GM19395 (cell line): ENCODE results near the gene PRDM16.

Source experiments
- ATAC-seq: cut with Tn5 transposase; IDR thresholded peaks from one replicate; pipeline ENCODE4 v1.9.1; 2021; ENCODE audit warnings: mild to moderate bottlenecking, moderate library complexity; ENCODE audit not compliant: unreplicated experiment

PRDM16 gene

DNA sequence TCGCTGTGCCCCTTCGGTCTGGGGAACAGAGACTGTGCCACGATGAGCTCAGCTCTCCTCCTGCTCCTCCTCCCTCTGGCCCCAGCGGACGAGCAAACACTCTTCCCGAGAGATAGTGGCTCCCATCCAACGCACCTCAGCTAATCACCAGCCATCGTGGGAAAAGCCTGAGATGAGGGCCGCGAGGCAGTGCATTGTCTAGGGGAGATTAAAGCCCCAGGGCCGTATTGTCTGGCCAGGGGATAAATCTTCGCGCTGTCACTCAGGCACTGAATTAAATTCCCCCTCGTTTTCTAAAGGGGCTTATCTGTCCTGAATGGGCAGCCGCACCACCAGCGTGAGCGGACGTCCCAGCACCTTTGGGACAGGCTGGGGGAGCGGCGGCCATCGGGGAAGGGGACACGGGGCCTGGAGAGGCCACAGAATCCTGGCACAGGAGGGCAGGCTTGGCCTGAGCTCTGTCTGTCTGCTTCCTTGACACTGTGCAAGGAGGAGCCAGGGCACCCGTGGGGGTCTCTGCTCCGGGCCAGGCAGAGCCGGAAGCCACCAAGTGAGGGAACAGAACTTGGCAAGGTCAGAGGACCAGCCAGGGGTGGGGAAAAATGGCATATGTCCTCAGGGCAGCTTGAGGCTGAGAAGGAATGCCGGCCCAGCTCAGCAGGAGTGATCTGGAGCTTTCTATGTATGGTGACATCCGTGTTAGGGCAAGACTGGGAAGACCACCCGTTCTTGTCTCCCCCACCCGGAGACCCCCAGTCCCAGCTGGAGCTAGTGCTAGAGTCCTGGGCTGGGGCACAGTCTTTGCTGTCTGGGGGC lies 32.3 kb downstream of the PRDM16 start:
- no peak for ATAC-seq

GRCh38 chr1:3102641-3103040 lies 33.6 kb downstream of the PRDM16 start:
- no peak for ATAC-seq

DNA sequence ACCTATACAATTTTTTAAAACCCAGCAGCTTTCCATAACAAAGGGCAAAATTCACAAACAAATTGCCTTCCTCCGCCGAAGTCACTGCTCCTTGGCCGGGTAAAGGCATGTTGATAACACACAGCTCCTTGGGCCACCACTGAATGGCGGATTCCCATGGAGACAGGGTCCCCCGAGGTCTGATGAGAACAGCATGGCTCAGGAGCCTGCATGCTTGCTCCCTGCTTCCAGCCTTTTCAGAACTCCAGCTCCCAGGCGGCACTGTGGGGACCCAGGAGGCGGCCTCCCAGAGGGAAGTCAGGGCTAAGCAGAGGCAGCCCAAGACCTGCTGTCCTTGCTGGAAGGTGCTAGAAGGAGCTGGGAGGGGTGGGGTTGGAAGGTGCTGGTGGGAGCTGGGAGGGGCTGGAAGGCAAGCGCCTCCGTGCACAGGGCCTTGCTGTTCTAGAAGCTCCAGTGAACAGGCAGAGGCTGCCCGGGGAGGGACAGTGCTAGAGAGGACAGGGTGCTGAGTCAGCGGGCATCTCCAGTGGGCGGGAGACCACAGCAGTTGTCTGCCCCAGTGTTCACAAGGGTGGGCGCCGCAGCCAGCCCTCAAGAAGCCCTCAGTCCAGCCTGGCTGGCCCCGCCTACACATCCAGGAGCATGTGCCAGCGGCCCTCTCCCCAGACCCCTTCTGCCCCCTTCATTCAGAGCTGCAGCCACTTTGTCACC lies 35.1 kb downstream of the PRDM16 start:
- ATAC-seq: no peak

- no peak for ATAC-seq
These were observed 36.3 kb downstream of the PRDM16 start for GRCh38 chr1:3105167-3105863.

DNA sequence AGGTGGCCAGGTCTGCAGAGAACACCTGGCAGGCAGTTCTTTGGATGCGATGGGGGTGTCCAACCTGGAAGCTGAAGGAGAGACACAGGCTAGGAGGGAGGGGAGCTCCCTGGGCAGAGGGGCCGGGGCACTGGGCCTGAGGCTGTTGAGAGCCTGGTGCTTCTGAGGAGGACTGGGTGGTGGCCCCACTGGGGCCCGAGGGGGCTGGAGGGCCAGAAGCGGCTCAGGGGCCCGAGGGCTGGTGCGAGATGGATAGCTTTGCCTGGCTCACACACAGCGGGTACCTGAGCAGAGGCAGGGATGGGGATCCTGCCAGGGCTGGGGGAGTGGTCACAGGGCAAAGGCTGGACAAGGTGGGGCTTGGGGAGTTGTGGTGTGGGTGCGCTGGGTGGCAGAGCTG lies 37.2 kb downstream of the PRDM16 start:
- no peak for ATAC-seq

GRCh38 chr1:3107201-3107600 lies 38.2 kb downstream of the PRDM16 start:
- no peak for ATAC-seq

DNA sequence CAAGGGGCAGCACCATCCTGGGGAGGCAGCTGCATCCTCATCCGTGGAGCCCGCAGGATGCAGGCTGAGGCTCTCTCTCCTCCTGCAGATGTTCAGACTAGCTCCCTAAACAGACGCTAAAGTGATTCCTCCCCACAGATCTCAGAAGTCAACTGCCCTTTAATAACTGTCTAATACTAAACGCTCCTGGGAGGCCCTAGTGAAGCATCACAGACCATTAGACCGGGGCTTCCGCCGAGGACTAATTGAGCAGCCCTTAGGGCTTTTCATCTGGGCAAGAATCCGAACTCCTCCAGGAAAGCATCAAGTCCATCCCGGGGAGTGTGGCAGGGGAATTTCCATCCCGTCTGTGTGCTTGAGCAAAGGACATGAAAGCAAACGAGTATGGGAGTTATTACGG lies 40.4 kb downstream of the PRDM16 start:
- no peak for ATAC-seq

DNA sequence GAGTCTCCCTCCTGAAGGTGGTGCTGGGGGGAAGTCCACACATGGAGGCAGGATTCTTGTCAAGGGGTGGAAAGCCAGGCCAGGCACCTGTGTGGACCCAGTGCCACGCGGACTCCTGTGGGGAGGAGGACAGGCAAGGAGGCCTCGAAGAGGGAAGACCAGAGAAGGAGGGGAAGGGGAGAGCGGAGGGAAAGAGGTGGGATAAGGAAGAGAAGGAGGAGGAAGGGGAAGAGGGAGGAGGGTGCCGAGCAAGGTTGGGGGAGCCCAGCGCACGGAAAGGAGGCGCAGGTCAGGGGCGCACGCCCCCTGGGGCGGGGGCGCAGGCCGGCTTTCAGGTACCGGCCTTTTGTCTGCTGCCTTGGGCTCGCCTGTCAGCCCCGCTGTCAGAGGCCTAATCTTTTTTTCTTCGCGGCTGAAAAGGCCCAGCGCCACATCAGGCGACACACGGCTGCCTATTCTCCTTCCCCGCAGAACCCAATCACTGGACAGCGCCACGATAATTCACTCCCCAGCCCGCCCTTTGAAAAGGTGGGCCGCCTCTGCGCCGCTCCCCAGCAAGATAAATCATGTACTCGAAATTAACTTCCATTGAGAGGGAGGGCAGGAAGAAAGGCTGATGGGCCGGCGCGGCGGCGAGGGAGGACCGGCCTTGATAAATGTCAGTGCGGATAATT lies 42.5 kb downstream of the PRDM16 start:
- ATAC-seq: no peak

- no peak for ATAC-seq
These were observed 43.5 kb downstream of the PRDM16 start for GRCh38 chr1:3112526-3112925.

GRCh38 chr1:3113047-3113740 lies 44.2 kb downstream of the PRDM16 start:
- no peak for ATAC-seq

DNA sequence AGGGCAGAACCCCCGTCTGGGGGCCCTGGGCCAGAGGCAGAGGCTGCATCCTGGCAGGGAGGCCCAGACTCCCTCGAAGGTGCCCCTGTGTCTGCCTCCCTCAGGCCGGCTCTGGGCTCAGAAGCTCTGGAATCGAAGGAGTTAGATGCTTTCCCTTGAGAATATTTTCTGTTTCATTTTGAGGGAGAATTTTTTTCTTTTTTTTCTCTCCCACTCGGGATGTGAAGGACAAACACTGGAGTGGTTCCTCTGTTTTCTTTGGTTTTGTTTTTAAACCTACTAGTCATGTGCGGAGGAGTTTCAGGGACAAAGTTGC lies 44.7 kb downstream of the PRDM16 start:
- ATAC-seq: no peak

GRCh38 chr1:3114131-3114744 lies 45.2 kb downstream of the PRDM16 start:
- no peak for ATAC-seq

- no peak for ATAC-seq
These were observed 45.8 kb downstream of the PRDM16 start for GRCh38 chr1:3114846-3115245.

DNA sequence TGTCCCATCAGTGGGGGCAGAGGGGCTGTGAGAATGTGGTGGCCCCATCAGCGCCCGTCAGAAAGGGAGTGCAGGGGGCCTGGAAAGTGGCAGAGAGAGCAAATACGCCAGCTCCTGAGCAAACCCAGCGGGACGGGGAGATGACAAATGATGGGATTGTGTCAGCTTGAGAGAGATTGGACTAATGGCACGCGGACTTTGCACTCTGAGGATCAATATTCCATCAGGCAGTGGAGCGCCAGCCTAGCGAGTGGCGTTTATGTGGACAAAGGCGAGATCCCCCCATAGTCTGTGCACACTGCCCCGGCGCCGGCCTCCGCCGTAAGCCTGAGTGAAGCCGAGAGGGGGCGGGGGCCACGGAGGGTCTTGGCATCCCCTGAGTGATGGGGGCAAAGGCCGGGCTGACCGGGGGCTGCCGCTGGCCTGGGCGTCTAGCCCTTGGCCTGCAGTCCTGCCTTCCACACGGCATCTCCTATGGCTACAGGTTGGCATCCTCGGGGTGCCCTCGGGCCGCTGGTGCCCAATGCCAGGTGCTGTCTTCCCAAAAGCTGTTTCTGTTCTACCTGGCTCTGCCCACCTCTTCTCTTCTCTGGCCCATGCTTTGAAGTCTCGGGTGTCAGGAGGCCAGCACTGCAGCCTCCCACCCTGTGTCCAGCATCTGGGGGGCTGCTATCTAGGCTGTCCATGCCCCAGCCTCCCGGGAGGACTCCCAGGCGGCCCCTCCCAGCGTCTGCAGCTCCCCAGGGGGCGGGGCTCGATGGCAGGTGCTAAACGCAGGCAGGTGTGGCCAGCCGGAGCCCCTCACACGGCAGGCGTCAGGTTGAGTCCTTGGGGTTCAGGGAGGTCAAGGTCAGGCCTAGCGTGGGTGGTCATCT lies 46.5 kb downstream of the PRDM16 start:
- ATAC-seq: no peak

- ATAC-seq: no peak
These were observed 47.1 kb downstream of the PRDM16 start for GRCh38 chr1:3116150-3116510.

DNA sequence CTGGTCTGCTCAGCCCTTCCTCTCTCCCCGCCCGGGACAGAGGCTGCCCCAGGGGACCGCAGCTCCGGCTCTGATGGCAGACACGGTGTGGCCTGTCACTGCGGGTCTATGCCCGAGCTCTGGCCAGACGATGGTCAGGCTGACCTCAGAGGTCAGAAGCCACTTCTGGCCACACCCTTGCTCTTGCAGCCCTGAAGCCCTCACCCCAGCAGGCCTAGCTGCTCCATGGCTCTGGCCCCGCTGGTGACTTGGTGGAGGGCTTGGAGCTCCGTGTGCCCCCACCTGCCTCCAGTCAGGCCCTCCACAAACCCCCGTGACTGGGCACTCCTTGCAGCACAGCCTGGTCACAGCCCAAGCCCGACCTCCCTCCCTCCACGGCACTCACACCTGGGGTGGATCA lies 47.6 kb downstream of the PRDM16 start:
- ATAC-seq: no peak

GRCh38 chr1:3117879-3118278 lies 48.9 kb downstream of the PRDM16 start:
- ATAC-seq: no peak

- ATAC-seq: no peak
These were observed 50.1 kb downstream of the PRDM16 start for GRCh38 chr1:3119061-3119460.

DNA sequence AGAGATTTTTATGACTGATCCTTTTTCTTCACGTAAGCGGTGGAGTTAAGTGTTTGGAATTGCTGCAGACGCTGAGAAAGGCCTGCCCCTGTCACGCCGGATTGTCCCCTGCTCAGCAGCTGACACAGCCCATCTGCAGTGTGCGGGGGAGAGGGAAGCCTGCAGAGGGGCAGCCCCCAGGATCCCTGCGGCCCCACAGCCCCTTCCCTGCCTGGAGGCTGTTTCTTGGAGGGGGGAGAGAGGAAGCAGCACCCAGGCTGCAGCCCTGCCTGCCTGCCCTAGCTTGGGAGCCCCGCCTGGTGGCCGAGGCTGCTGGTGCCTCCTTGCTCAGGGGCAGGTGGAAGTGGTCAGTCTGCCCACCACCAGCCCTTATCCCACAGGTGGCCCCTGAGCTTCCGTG lies 50.7 kb downstream of the PRDM16 start:
- no peak for ATAC-seq

- ATAC-seq: no peak
These were observed 51.1 kb downstream of the PRDM16 start for GRCh38 chr1:3120140-3120539.
